HL-60/S4 treated with retinoic acid at 250 ng/mL for 4 days and 3 days (cell line): Measurements from ENCODE around the gene OLFML1.

Source experiments
- in situ Hi-C: fragments of 300-500 bp; cut with MboI; formaldehyde crosslinking; loops from 2 replicates; pipeline ENCODE4 v1.7.0; 2022; ENCODE audit warnings: low sequenced_read_pairs

Gene OLFML1

GRCh38 chr11:7485186-7486097 lies at the start of gene OLFML1:
OLFML1 (plus strand) TSS chr11:7485506; CDS start chr11:7485876, 370 bp downstream.
- in situ Hi-C loops: no loop called here

GRCh38 chr11:7436146-7436545 lies 49.2 kb upstream of the OLFML1 start:
- in situ Hi-C loops: no loop called here

DNA sequence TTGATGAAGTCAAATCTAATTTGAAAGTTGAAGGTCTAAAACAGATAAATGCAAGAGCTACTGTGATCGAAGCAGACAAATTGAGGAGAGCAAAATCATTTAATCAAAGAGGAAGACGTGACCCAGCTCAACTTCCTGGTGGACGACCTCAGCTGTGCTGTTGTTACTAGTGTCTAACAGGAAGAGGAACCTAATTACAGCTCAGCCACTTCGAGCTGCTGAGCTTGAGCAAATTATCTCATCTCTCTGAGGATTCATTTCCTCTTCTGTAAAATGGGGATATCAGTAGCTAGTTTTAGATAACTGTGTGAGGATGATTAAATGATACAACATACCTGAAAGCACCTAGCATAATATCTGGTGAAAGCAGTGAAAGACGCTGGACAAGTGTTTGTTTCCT lies 48.6 kb upstream of the OLFML1 start:
- in situ Hi-C loops: no loop called here

DNA sequence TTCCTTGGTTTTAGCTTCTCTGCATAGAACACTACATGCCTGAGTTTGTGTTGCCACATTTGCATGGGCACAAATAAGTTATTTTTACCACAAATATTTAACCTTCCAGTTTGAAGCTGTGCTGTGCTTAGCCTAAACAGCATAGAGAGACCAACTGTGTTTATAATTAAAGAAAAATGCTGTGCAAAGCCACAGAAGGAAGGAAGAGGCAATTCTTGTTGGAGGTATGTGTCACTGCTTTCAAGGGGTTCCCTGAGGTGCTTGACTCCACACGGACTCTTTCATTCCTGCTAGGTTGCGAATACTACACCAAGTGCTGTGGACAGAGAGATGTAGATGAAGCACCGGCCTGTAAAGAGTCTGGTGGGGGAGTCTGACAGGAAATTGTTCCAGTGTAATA lies 47.6 kb upstream of the OLFML1 start:
- in situ Hi-C loops: no loop called here

- in situ Hi-C loops: no loop called here
These were observed 45.5 kb upstream of the OLFML1 start for GRCh38 chr11:7439746-7440320.

GRCh38 chr11:7442588-7443215 lies 42.6 kb upstream of the OLFML1 start:
- in situ Hi-C loops: no loop called here

DNA sequence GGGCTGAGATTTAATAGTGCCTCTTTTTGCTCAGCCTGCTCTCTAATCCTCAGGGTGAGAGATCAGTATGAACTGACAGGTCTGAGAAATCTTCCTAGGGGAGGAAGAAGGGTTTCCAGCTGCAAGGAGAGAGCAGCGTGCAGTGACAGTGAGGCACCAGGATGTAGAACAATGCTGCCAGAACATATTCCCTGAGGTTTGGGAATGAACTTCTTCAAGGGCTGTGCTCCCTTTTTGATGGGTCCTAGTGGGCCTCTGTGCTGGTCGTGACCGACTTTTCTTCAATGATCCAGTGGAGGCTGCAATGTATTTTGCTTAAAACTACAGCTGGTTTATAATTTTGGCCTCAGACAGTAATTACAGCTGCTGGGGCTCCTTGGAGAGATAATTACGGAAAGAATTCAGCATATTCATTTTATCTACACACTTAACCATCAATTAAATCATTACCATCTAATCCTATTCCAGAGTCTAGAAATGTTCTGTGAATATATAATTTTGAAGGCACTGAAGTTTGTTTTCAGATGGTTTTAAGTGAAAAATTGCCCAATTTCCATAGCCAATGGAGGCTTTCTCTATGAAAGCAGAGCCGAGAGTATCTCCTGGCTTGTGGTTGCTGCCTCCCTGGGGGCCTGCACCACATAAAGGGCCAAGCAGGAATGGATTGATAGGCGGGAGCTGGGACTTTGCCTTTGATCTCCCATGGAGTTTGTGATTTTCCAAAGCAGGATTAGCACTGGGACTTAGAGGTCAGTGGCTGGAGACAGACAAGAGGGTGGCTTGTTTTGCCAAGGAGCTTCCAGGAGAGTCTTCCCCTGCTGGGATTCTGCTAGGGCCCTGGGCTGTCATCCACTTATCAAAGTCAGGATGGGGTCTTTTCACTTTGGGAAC lies 41.0 kb upstream of the OLFML1 start:
- in situ Hi-C loops: no loop called here

DNA sequence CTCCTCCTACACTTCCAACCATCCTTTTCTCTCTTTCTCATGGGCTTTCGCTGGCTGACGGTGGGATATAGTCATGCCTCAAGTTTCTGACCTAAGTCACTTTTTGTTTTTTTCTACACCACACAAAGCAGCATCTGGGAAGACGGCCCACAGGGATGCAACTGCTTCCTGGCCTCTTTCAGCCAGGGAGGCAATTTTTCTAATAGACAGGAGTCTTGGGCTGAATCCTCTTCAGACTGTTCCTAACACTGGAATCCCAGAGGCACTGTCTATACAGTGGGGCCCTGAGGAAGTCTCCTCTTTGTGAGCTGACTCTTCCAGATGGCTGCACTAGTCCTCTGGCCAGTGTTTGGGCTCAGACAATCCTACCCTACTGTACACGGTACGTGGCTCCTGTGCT lies 39.7 kb upstream of the OLFML1 start:
- in situ Hi-C loops: no loop called here

DNA sequence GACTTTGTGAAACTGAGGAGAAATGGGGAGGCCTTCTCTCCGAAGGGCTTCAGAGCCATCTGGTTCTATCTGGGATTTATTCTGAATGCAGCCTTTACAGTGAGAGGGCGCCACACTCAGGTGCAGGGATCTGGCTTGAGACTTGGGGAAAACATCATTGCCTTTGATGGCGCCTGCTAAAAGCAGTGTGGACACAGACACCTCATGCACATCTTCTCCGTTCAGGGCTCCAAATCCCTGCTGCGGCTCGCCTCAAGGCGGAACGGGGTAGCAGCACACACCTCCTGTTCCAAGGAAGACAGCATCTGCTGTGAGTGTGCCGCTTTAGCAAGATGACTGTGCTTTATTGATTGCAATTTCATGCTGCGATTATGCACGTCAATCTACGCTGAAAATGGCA lies 37.1 kb upstream of the OLFML1 start:
- in situ Hi-C loops: no loop called here

DNA sequence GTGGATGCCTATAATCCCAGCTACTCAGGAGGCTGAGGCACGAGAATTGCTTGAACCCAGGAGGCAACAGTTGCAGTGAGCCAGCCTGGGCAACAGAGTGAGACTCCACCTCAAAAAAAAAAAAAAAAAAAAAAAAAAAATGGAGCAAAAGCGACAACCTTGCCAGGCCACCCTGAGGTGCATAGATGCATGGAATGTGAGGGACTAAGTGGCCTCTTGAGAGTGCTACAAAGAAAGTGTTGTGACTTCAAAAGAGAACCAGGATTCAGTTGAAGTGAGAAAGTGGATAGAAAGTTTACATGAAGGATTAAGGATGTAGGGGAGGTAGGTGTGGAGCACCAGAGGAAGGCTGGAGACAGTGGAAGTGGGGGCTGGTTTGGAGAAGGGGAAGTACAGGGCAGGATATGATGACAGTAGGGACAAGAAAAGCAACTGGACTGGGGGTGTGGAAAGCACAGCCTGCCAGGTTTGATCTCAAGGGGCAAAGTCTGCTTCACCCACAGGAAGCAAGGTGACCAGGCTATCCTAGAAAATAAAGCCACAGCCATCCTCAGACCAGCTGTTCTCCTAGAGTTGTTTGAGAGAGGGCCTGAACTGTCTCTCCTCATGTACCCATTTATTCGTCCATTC lies 36.0 kb upstream of the OLFML1 start:
- in situ Hi-C loops: no loop called here

GRCh38 chr11:7449841-7450214 lies 35.5 kb upstream of the OLFML1 start:
- in situ Hi-C loops: no loop called here

DNA sequence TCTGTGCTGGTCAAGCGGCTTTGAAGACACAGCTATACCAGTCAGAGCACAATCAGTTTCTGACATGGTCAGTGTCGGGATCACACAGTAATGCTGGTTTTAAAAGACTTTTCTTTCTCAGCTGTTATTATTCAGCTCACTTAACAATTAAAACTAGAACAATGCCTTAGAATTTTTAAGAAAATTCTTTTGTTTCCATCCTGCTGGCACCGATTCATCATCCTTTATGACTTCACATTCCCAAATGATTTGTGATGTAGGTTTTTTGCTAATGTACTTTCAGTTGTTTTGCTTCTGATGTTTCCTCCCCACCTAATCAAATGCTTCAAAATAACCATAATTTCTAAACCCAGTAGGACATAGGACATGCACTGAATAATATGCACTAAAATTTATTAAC lies 34.5 kb upstream of the OLFML1 start:
- in situ Hi-C loops: no loop called here

DNA sequence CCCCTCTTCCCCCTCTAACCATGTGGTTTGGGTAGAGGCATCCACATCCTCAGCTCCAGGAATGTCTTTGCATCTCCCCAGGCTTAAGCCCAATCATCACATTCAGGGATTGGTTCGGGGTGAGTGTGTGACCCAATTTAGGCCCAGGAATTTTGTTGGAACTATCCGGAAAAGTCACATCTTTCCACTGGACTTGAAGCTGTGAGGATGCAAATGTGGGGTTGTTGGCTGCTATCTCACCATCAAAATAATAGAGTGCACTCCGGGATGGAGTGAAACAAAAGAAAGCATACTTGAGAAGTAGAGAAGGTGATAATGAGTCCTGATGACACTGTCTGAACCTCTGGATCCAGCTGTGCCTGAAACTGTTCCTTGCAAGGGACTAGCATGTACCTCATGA lies 33.8 kb upstream of the OLFML1 start:
- in situ Hi-C loops: no loop called here

- in situ Hi-C loops: no loop called here
These were observed 33.3 kb upstream of the OLFML1 start for GRCh38 chr11:7451952-7452494.

DNA sequence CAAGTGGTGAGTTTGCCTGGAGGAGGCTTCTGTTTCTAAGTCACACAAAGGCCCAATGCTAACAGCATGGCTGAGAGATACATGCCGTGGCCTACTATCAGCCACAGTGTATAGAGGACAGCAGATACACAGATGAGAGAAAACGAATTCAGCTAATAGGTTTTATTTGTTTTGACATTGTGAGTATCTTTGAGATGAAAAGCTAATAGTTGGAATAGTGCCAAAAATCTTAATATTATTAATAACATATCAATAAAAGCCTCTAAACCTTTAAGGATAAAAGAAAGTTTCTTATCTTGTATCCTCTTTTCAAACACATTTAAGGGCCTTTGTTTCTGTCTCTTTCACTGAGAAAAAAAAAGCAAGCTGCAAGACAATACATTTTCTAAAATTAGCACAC lies 30.5 kb upstream of the OLFML1 start:
- in situ Hi-C loops: no loop called here

GRCh38 chr11:7457211-7457610 lies 28.1 kb upstream of the OLFML1 start:
- in situ Hi-C loops: no loop called here

- in situ Hi-C loops: no loop called here
These were observed 22.6 kb upstream of the OLFML1 start for GRCh38 chr11:7462706-7463105.

DNA sequence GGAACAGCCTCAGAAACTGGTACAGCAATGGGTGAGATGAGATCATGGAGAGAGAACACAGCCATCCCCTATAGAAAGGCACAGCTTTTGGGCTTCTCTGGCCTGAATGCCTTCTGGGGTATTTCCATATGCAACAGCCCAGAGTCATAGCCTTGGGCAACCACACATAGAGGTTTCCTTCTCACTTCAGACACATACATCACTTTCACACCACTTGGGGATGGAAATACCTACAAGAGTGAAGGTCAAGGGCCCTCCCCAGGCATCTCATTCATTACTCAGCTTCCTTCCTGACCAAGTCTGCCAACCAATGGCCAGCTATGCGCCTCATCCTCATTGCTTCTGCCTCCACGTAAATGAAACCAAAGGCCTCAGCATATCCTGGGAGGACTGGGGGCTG lies 17.7 kb upstream of the OLFML1 start:
- in situ Hi-C loops: no loop called here

DNA sequence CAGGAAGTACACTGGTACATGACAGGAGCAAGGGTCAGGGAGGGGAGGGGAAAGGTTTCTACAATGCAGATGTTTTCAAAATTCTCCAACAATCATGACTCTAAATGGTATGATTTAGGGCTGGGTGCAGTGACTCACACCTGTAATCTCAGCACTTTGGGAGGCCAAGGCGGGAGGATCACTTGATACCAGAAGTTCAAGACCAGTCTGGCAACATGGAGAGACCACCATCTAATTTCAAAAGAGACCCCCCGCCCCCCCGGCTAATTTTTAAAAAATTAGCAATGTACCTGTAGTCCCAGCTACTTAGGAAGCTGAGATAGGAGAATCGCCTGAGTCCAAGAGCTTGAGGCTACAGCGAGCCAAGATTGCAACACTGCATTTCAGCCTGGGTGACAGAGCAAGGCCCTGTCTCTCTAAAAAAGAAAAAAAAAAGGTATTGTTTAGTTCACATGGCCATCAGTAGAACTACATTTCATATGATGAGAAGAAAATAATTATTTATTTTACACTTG lies 15.9 kb upstream of the OLFML1 start:
- in situ Hi-C loops: no loop called here

GRCh38 chr11:7471071-7471470 lies 14.2 kb upstream of the OLFML1 start:
- in situ Hi-C loops: no loop called here
